ENCODE results near the gene SEC14L3. TPM values are rescaled to one million over a fixed set of nuclear protein-coding genes. Genes with fewer than 3 reads are reported as not detected.
A peak's percentile ranks its signal among the peaks of the same experiment; 100 is the strongest.

Gene SEC14L3
- total and polyA plus RNA-seq, 2 of the 13 experiments (the other 11 are each of a cell fraction or from before 2014, with no cell fraction given), result not detected

DNA sequence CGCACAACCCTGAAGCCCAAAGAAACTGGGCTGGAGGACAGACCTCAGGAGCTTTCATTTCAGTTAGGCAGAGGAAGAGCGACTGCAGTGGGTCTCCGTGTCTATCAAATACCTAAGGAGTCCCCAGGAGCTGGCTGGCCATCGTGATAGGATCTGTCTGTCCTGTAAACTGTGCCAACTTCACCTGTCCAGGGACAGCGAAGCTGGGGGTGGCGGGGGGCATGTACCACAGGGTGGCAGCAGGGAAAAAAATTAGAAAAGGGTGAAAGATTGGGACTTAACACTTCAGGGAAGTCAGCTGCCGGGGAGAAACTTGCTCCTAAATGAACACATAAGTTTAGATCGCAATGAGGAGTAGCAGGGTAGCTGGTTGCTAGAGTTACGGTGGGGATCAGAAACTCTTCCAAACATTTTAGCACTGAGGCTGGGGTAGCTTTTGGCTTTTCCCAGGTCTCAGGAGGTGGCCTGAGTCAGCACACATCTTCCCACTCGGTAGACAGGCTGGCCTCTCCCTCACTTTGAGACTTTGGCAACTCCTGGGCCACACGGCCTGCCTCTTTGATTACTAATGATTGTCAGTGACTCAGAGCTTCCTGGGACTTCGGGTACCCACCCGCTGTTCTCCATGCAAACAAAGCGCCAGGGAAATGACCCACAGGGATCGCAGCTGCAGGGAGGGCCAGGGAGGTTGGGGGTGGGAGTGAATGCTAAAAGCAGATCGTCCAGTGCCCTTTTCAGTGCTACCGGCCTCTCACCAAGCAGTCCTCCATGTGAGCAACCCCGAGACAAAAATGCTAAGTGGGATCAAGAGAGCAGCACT, 49.1 kb downstream of the SEC14L3 start (continued):
- peak; percentile 60; the same call in 1 of the 3 replicates for TF ChIP-seq MXI1 (IDR thresholded peaks at IDR 0.05; ENCODE audit: borderline replicate concordance, low read depth, low read length)
- 0 out of 2 replicates have a peak, but pooled peaks have one; percentile 19 for TF ChIP-seq GATAD2A (CRISPR knock-in tag; IDR thresholded peaks at IDR 0.05)
- TF ChIP-seq KLF16 (CRISPR knock-in tag; IDR thresholded peaks at IDR 0.05), result peak in 1 of 2 experiments; percentile 30; a peak in 1 of 4 replicates
- no peak for TF ChIP-seq ZNF496 (CRISPR knock-in tag; IDR thresholded peaks at IDR 0.05; ENCODE audit: insufficient replicate concordance)
- TF ChIP-seq SOX5 (CRISPR knock-in tag; IDR thresholded peaks at IDR 0.05; ENCODE audit: borderline replicate concordance), result 0 out of 2 replicates have a peak, but pooled peaks have one; percentile 6
- TF ChIP-seq, protein P1, sequence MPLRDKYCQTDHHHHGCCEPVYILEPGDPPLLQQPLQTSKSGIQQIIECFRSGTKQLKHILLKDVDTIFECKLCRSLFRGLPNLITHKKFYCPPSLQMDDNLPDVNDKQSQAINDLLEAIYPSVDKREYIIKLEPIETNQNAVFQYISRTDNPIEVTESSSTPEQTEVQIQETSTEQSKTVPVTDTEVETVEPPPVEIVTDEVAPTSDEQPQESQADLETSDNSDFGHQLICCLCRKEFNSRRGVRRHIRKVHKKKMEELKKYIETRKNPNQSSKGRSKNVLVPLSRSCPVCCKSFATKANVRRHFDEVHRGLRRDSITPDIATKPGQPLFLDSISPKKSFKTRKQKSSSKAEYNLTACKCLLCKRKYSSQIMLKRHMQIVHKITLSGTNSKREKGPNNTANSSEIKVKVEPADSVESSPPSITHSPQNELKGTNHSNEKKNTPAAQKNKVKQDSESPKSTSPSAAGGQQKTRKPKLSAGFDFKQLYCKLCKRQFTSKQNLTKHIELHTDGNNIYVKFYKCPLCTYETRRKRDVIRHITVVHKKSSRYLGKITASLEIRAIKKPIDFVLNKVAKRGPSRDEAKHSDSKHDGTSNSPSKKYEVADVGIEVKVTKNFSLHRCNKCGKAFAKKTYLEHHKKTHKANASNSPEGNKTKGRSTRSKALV (CRISPR knock-in tag; IDR thresholded peaks at IDR 0.05), result no peak
- no peak for TF ChIP-seq FOXO4 (CRISPR knock-in tag; conservative IDR thresholded peaks at IDR 0.05)
- TF ChIP-seq DMTF1 (CRISPR knock-in tag; IDR thresholded peaks at IDR 0.05), result no peak
- no peak for TF ChIP-seq YEATS4 (CRISPR knock-in tag; IDR thresholded peaks at IDR 0.05; ENCODE audit: borderline replicate concordance)
- TF ChIP-seq SKI (IDR thresholded peaks at IDR 0.05; ENCODE audit: partially characterized antibody), result no peak
- no peak for TF ChIP-seq NFAT5 (CRISPR knock-in tag; IDR thresholded peaks at IDR 0.05)
- TF ChIP-seq, protein P2, sequence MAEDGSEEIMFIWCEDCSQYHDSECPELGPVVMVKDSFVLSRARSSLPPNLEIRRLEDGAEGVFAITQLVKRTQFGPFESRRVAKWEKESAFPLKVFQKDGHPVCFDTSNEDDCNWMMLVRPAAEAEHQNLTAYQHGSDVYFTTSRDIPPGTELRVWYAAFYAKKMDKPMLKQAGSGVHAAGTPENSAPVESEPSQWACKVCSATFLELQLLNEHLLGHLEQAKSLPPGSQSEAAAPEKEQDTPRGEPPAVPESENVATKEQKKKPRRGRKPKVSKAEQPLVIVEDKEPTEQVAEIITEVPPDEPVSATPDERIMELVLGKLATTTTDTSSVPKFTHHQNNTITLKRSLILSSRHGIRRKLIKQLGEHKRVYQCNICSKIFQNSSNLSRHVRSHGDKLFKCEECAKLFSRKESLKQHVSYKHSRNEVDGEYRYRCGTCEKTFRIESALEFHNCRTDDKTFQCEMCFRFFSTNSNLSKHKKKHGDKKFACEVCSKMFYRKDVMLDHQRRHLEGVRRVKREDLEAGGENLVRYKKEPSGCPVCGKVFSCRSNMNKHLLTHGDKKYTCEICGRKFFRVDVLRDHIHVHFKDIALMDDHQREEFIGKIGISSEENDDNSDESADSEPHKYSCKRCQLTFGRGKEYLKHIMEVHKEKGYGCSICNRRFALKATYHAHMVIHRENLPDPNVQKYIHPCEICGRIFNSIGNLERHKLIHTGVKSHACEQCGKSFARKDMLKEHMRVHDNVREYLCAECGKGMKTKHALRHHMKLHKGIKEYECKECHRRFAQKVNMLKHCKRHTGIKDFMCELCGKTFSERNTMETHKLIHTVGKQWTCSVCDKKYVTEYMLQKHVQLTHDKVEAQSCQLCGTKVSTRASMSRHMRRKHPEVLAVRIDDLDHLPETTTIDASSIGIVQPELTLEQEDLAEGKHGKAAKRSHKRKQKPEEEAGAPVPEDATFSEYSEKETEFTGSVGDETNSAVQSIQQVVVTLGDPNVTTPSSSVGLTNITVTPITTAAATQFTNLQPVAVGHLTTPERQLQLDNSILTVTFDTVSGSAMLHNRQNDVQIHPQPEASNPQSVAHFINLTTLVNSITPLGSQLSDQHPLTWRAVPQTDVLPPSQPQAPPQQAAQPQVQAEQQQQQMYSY (CRISPR knock-in tag; IDR thresholded peaks at IDR 0.05), result no peak
- no peak for TF ChIP-seq PITX1 (CRISPR knock-in tag; IDR thresholded peaks at IDR 0.05)

Data from HepG2 (cell line).